MM.1S (cell line): Measurements from ENCODE around the gene NRXN3.

Source experiments
- DNase-seq: peaks from one replicate; pipeline ENCODE4 v3.0.0-alpha.2; 2015
- H2AFZ ChIP-seq: fragments of 300-600 bp; sonication (generic); 2 replicates; pipeline ENCODE4 v1.6.0; 2016; ENCODE audit warnings: antibody characterized with exemption, low read length
- H3F3A ChIP-seq: fragments of 300-600 bp; sonication (generic); 2 replicates; pipeline ENCODE4 v1.6.1; 2016; ENCODE audit warnings: mild to moderate bottlenecking, antibody characterized with exemption, low read length, moderate library complexity, mixed read lengths; ENCODE audit not compliant: insufficient read depth
- H3K27ac ChIP-seq: fragments of 300-600 bp; sonication (generic); 2 replicates; pipeline ENCODE4 v1.5.1; 2016; ENCODE audit warnings: mild to moderate bottlenecking, low read length
- H3K27me3 ChIP-seq: fragments of 300-600 bp; sonication (generic); replicated peaks from 2 replicates; pipeline ENCODE4 v1.6.0; 2016; ENCODE audit warnings: low read length; ENCODE audit not compliant: insufficient read depth
- H3K36me3 ChIP-seq: fragments of 300-600 bp; sonication (generic); replicated peaks from 2 replicates; pipeline ENCODE4 v1.6.1; 2016; ENCODE audit warnings: mild to moderate bottlenecking, low read length, mixed read lengths; ENCODE audit not compliant: insufficient read depth
- H3K4me1 ChIP-seq: fragments of 300-600 bp; sonication (generic); 2 replicates; pipeline ENCODE4 v1.6.1; 2016; ENCODE audit warnings: low read length, mixed read lengths
- H3K4me2 ChIP-seq: fragments of 300-600 bp; sonication (generic); 2 replicates; pipeline ENCODE4 v1.6.0; 2016; ENCODE audit warnings: low read depth, low read length
- H3K4me3 ChIP-seq: fragments of 300-600 bp; sonication (generic); 2 replicates; pipeline ENCODE4 v1.5.1; 2016; ENCODE audit warnings: low read length, mixed read lengths
- H3K79me2 ChIP-seq: fragments of 300-600 bp; sonication (generic); 2 replicates; pipeline ENCODE4 v1.6.1; 2016; ENCODE audit warnings: mixed run types, low read length, mixed read lengths
- H3K9ac ChIP-seq: fragments of 300-600 bp; sonication (generic); 2 replicates; pipeline ENCODE4 v1.6.1; 2016; ENCODE audit warnings: low read length, mixed read lengths
- H3K9me2 ChIP-seq: fragments of 300-600 bp; sonication (generic); replicated peaks from 2 replicates; pipeline ENCODE4 v1.6.1; 2016; ENCODE audit warnings: mild to moderate bottlenecking, low read length, mixed read lengths; ENCODE audit not compliant: insufficient read depth
- H3K9me3 ChIP-seq: fragments of 300-600 bp; sonication (generic); replicated peaks from 2 replicates; pipeline ENCODE4 v1.6.1; 2016; ENCODE audit warnings: mild to moderate bottlenecking, low read length, mixed read lengths; ENCODE audit not compliant: insufficient read depth
- H4K20me1 ChIP-seq: fragments of 300-600 bp; sonication (generic); 2 replicates; pipeline ENCODE4 v1.6.1; 2016; ENCODE audit warnings: mild to moderate bottlenecking, low read length, moderate library complexity, mixed read lengths; ENCODE audit not compliant: insufficient read depth
- EZH2 ChIP-seq: fragments of 300-600 bp; sonication (generic); optimal IDR thresholded peaks from 2 replicates; pipeline ENCODE3; 2017; ENCODE audit warnings: low read depth, mild to moderate bottlenecking, antibody characterized with exemption, low read length, mixed read lengths
- EZH2phosphoT487 ChIP-seq: fragments of 300-600 bp; sonication (generic); IDR thresholded peaks from 2 replicates; pipeline ENCODE4 v1.6.1; 2018; ENCODE audit warnings: antibody characterized with exemption, low read length
- TF ChIP-seq, protein P1 (sequence below): fragments of 300-600 bp; sonication (generic); IDR thresholded peaks from 2 replicates; pipeline ENCODE4 v1.5.1; 2016; ENCODE audit warnings: antibody characterized with exemption, low read length, mixed read lengths

NRXN3 gene

DNA sequence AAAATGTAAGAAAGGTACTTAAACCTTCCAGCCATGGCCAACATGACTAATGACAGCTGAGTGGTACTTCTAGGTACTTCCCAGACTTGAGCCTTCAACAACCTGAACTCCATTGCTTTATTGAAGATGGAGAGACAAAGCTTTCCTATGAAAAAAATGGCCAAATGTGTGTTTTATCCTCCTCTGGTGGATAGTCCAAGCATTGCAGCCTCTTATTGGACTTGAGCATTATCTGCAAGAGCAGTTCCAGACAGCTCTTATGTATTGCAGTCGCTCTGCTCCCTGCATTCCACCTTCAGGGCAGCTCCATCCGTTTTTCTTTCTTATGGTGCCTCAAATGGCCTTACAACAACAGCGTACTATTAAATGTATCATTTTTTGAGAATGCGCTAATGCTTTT lies 588.2 kb downstream of the NRXN3 start:
- Histone ChIP-seq H4K20me1 (no peaks in the 10 kb centered on the region), H3K27ac (no peak overlapping the region), H3K9me2 (no peaks in the 10 kb centered on the region), H3K79me2 (no peaks in the 10 kb centered on the region), H3K36me3 (no peaks in the 10 kb centered on the region), H3K4me1 (no peaks in the 10 kb centered on the region), H3K9ac (no peak overlapping the region), H3K9me3 (no peaks in the 10 kb centered on the region), H3K4me3 (no peak overlapping the region), H2AFZ (no peak overlapping the region), H3K27me3 (no peaks in the 10 kb centered on the region), H3K4me2 (no peak overlapping the region), H3F3A (no peaks in the 10 kb centered on the region)
- peak; percentile 48 for DNase-seq
- TF ChIP-seq, protein P1, sequence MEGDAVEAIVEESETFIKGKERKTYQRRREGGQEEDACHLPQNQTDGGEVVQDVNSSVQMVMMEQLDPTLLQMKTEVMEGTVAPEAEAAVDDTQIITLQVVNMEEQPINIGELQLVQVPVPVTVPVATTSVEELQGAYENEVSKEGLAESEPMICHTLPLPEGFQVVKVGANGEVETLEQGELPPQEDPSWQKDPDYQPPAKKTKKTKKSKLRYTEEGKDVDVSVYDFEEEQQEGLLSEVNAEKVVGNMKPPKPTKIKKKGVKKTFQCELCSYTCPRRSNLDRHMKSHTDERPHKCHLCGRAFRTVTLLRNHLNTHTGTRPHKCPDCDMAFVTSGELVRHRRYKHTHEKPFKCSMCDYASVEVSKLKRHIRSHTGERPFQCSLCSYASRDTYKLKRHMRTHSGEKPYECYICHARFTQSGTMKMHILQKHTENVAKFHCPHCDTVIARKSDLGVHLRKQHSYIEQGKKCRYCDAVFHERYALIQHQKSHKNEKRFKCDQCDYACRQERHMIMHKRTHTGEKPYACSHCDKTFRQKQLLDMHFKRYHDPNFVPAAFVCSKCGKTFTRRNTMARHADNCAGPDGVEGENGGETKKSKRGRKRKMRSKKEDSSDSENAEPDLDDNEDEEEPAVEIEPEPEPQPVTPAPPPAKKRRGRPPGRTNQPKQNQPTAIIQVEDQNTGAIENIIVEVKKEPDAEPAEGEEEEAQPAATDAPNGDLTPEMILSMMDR, result peak; percentile 69
- no peak for TF ChIP-seq EZH2
- TF ChIP-seq EZH2phosphoT487, result no peak

DNA sequence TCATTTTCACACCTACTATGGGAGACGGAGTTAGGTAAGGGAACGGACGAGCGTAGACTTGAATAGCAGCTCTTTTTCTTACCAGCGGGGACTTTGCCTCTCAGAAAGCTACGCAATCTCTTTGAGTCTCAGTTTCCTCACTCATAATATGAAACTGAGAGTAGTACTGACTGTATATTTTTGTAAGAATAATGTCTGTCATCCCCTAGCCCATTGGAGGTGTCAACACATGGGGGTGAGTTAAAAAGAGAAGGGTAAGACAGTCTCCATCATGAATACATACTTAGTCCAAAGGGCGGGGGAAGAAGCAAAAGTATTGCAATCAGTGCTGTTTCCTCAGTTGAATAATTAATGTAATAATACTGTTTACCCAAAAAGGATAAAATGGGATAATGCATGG lies 592.2 kb downstream of the NRXN3 start:
- H4K20me1 ChIP-seq, result no peaks in the 10 kb centered on the region
- H3K9ac ChIP-seq, result no peak overlapping the region
- H2AFZ ChIP-seq, result no peak overlapping the region
- no peaks in the 10 kb centered on the region for H3K36me3 ChIP-seq
- H3K9me3 ChIP-seq, result no peaks in the 10 kb centered on the region
- H3K27ac ChIP-seq, result no peak overlapping the region
- no peaks in the 10 kb centered on the region for H3K9me2 ChIP-seq
- no peaks in the 10 kb centered on the region for H3K27me3 ChIP-seq
- no peak for DNase-seq
- no peaks in the 10 kb centered on the region for H3F3A ChIP-seq
- H3K4me2 ChIP-seq, result no peak overlapping the region
- no peaks in the 10 kb centered on the region for H3K79me2 ChIP-seq
- no peak for TF ChIP-seq EZH2
- no peaks in the 10 kb centered on the region for H3K4me1 ChIP-seq
- H3K4me3 ChIP-seq, result no peak overlapping the region

DNA sequence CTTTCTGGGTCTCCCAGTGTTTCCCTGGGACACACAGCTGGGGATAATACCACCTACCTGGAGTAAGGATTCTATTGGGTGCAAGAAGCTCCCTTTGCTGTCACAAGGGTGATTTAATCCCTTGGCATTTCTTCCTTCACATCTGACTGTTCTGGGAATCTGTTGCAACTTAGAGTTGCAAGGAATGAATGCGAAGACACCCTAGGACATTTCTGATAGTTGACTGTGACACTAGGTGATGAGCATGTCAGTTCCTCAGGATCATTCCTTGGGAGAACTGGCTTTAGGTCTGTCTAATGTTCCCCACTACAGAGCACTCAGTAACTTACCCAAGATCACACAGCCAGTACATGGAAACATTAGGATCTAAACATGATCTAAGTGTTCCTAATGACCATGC lies 593.6 kb downstream of the NRXN3 start:
- Histone ChIP-seq H3K27ac (no peak overlapping the region), H2AFZ (no peak overlapping the region), H3F3A (no peaks in the 10 kb centered on the region), H3K4me3 (no peak overlapping the region), H3K9me2 (no peaks in the 10 kb centered on the region), H3K79me2 (no peaks in the 10 kb centered on the region), H3K27me3 (no peaks in the 10 kb centered on the region), H4K20me1 (no peaks in the 10 kb centered on the region), H3K9ac (no peak overlapping the region), H3K4me2 (no peak overlapping the region), H3K36me3 (no peaks in the 10 kb centered on the region), H3K4me1 (no peaks in the 10 kb centered on the region), H3K9me3 (no peaks in the 10 kb centered on the region)
- no peak for DNase-seq
- TF ChIP-seq EZH2phosphoT487 (no peak), EZH2 (no peak)
- TF ChIP-seq, protein P1, result no peak

DNA sequence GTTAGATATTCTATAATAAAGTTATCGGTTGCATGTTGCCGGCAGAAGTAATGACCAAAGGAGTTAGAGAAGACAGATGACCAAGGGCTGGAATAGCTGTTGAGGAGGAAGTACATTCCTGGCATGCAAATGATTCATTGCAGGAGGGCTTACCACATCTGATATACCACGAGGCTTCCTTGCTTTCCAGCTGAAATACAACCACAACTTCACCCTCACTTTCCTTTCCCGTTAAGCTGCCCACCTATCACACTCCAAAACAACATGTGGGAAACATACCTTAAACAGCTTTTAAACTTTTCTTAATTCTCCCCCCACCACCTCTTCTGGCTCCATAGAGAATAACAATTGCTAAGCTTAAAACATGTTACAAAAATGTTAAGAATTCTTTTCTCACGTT lies 594.1 kb downstream of the NRXN3 start:
- Histone ChIP-seq H3K36me3 (no peaks in the 10 kb centered on the region), H3K9me2 (no peaks in the 10 kb centered on the region), H3K79me2 (no peaks in the 10 kb centered on the region), H3F3A (no peaks in the 10 kb centered on the region), H3K9ac (no peak overlapping the region), H3K9me3 (no peaks in the 10 kb centered on the region), H3K27me3 (no peaks in the 10 kb centered on the region), H3K4me1 (no peaks in the 10 kb centered on the region), H3K27ac (no peak overlapping the region), H3K4me3 (no peak overlapping the region), H3K4me2 (no peak overlapping the region), H2AFZ (no peak overlapping the region), H4K20me1 (no peaks in the 10 kb centered on the region)
- TF ChIP-seq EZH2phosphoT487, result no peak
- TF ChIP-seq EZH2, result no peak
- TF ChIP-seq, protein P1, result no peak
- no peak for DNase-seq
